GM18520 (cell line): ENCODE results near the gene PGAP6.
"Not testable (repeated sequence)": the region's sequence is repeated elsewhere in the genome, so short reads cannot be mapped to it uniquely, and the experiment has no call there.

Experiments
- ATAC-seq: cut with Tn5 transposase; IDR thresholded peaks from one replicate; pipeline ENCODE4 v1.9.1; 2021; ENCODE audit not compliant: unreplicated experiment

The PGAP6 gene

GRCh38 chr16:379183-379960, 2.4 kb downstream of the PGAP6 start:
- ATAC-seq: no peak

DNA sequence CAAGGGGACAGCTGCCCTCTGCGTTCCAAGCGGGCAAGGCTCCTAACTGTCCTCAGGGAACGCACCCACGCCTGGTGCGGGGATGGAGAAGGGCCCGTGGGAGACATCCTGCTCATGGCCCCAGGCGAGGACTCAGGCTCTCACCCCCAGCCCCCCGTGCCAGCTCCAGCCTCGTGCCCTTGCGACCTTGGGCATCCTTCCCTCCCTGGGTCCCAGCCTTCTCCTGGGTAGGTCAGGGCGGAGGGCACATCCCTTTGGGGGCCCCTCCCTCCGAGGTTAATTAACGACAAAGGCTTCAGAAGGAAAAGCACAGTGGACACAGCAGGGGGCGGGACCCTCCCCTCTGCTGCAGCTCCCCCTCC, 3.0 kb downstream of the PGAP6 start:
- ATAC-seq: no peak

DNA sequence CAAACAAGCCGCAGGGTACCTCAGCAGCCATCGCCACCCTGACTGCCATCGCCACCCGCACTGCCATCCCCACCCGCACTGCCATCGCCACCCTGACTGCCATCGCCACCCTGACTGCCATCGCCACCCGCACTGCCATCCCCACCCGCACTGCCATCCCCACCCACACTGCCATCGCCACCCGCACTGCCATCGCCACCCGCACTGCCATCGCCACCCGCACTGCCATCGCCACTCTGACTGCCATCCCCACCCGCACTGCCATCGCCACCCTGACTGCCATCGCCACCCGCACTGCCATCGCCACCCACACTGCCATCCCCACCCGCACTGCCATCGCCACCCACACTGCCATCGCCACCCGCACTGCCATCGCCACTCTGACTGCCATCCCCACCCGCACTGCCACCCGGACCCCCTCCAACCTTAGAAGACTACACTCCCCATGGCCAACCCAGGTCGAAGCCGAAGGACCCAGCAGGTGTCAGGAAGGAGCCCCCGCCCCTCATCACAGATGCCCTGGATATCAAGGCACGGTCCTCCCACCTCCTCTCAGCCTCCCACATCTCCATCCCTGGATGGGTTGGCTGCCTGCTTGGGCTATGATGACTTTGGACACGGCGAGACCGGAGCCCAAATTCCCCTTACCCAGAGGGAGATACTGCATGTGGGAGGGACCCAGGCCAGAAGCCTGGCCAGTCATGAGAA, 3.5 kb downstream of the PGAP6 start:
- ATAC-seq: not testable (repeated sequence)

DNA sequence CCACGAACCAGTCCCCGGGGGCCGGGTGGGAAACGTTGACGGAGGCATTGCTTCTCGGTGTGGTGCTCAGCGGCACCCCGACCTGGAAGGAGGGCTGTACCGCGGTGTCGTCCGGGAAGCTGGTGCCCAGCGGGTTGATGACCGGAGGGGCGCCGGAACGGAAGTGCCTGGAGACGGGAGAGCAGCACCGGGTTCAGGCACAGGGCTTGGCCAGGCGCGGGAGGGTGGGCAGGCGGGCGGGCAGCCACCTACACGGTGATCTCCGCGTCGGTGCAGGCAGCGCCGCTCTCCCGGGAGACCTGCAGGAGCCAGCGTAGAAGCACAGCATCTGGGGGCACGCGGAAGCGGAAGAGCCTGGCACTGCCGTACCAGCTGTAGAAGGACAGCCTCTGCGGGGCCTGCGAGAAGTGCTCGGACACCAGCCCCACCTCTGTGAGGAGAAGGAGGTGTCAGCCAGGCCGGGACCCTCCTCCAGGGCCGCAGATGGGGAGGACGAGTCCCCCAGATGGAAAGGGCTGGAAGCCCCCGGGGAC, 4.3 kb downstream of the PGAP6 start:
- ATAC-seq: no peak

DNA sequence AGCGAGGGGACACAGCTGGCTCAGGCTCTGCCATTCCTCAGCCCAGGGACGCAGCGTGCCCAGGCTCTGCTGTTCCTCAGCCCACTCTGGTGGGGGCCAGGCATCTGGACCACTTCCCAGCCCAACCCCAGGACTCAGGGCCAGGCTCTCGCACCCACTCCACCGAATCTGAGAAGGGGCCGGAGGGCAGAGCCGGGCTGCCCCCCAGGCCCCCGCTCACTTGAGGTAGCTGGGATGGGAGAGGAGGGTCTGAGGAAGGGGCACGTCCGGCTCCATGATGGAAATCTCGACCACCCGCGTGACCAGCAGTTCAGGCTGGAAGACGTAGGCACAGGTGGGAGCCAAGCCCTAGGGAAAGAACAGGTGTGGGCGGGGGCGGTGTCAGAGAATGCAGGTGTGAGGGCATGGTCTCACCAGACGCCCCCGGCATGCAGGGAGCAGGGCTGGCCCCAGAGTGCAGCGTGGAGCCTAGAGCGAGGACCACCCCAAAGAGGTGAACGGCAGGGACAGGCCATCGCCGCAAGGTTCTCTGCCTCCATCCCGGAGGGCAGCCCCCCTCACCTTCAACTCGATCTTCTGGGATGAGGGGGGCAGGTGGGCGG, 4.9 kb downstream of the PGAP6 start:
- ATAC-seq: no peak

- no peak for ATAC-seq
Measured at GRCh38 chr16:375927-376816, 5.6 kb downstream of the PGAP6 start.

GRCh38 chr16:375212-375611, 6.6 kb downstream of the PGAP6 start:
- no peak for ATAC-seq

- no peak for ATAC-seq
Measured at GRCh38 chr16:374616-374926, 7.2 kb downstream of the PGAP6 start.

DNA sequence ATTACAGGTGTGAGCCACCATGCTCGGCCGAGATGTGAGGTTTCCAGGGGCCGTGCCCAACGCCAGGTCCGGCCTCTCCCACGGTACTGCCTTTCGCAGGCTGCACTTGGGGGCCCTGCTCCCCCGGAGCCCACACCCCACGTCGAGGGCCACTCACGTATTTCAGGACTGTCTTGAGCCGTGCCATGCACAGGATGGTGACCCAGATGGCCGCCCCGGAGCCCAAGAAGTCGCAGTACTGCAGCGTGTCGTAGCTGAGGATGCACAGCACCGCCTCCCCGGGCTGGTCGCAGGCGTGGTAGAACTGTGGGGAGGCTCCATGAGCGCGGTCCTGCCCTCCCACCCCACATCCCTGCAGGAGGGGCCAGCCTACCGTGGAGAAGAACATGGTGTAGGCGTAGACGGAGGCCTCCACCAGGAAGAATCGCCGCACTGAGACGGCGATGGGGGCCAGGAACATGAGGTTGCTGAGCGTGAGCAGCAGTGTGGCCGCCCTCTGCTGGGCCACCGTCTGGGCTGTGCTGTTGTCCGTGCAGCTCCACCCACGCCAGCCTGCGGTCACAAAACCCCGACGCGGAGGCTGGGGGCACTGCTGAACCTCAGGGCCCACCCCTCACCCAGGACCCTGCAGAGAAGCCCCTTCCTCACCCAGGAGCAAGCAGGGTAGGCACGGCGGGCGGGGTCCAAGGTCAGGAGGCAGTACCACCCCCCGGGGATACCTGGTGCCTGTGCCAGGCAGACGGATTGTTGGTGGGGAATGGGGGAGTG, 7.7 kb downstream of the PGAP6 start:
- ATAC-seq: no peak

DNA sequence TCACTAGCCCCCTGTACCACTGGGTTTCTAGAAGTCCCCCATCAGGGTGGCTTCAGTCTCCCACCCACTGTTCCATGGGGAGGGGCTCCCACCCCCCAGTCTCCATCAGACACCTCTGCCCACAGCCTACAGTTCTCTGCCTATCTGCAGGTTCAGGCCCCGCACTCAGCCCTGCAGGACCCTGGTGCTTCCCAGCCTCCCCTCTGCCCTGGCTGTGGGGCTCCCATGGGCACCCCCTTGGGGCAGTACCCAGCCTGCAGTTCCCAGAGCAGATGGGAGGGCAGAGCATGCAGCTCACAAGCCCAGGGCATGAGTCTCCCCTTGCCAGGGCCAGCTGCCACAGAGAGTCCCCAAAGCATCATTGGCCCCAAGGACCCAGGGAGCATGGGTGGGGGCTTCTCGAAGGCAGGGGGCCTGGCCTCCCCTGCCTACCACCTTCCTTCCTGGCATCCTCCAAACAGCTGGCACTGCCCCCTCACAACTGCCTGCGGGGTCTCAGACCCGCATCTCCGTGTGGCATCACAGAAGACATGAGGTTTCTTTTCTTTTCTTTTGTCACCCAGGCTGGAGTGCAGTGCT, 8.7 kb downstream of the PGAP6 start:
- no peak for ATAC-seq

DNA sequence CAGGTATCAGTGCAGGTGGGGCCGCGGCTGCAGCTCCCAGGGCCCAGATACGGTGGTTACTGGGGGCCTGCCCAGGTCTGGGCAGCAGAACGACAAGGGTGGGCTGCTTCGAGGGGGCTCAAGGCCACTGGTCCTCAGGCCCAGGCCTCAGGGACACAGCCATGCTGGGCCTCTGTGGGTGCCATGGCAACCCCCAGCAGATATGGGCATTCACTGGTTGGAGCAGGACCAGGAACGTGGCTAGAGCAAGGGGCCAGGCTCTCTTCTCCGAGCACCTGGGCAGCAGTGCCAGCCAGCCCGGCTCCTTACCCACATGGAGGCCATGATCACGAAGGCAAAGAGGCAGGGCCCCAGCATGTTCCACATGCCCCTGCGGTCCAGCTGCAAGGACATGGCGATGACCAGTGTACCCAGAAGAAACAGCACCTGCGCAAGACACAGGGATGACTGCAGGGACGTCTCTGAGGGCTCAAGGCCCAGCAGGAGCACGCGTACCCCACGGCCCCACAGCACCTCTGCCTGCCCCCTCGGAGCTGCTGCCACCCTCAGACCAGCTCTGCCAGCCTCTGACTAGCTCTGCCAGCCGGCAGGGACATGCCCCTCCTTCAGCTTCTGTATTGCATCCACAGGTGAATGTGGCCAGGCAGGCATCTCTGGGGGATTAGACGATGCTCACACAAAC, 9.3 kb downstream of the PGAP6 start:
- no peak for ATAC-seq

GRCh38 chr16:371515-372301, 10.1 kb downstream of the PGAP6 start:
- no peak for ATAC-seq

GRCh38 chr16:370979-371514, 10.7 kb downstream of the PGAP6 start:
- ATAC-seq: no peak

DNA sequence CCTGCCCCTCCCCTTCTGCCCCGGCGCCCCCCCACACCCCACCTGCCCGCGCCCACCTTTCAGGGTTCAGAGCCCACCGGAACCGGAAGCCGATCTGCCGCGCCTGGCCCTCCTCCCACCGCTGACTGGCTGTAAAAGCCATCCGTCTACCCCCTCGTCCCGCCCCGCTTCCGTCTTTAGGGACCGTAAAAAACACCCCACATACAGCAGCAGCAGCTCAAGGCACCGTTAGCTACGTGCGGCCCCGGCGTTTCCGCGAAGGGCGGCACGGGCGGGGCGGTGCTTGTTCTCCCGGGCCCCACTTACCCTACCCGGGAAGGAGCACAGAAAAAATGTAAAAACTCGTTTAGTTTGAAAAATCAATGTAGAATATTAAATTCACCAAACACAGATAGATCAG, 11.3 kb downstream of the PGAP6 start, which contains the start of gene MRPL28:
Gene MRPL28, minus strand, starts transcription at position 96 of the 400 bp plus-strand sequence. CDS start 320 bp downstream, outside the sequence.
- ATAC-seq: peak; percentile 63

DNA sequence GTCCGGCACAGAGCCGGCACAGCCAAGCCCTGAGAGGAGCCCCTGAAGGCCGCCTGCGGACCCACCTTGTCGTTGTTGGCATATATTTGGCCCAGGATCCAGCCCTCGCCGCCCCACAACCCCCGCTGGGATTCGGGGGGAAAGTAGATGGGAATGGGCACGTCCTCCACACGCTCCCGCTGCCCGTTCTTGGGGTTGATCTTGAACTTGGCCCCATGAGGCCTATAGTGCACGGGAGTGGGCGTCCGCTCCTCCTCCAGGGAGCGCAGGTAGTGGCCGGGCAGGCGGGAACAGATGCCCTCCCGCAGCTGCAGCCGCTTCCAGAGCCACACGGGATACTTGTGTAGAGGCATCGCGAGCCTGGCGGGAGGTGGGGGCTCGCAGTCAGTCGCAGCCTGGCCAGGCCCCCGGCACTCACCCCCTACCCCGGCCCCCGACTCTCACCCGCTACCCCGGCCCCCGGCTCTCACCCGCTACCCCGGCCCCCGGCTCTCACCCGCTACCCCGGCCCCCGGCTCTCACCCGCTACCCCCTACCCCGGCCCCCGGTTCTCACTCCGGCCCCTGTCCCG, 11.8 kb downstream of the PGAP6 start:
- no peak for ATAC-seq

GRCh38 chr16:369275-369865, 12.4 kb downstream of the PGAP6 start:
- no peak for ATAC-seq

GRCh38 chr16:368388-369158, 13.2 kb downstream of the PGAP6 start:
- no peak for ATAC-seq
